ENCODE results near the gene EXD3.
A peak's percentile ranks its signal among the peaks of the same experiment; 100 is the strongest.

EXD3 gene

DNA sequence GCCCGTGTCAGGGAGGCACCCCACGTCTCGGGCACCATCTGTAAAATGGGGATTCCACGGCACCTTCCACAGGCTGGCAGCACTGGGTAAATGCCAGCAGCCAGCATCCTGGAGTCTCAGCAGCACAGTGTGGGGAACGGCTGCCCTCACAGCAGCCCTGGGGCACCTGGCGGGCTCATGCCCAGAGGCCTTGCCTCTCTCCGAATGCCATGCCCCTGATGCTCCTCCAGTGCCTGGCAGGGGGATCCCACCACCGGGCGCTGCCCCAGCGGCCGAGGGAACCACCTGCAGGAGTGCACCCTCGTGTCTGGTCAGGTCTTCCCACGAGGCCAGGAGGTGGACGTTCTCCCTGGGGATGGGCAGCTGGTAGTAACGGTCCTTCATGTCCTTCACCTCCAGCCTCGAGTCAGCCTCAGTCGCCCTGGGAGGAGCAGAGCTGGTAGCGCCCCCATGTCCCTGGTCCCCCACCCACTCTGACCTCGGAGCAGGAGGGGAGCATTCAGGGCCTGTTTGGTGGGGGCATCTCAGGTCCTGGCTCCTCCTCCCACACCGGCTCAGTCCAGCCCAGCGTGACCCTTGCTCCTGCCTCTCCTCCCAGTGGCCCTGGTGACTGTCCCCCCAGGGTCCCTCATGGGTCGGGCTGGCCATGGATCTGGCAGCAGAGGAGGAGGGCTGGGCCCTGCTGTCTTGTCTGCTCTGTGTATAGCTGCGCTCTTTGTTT, 71.0 kb downstream of the EXD3 start:
- Histone ChIP-seq H3K4me3 (ENCODE audit: low read depth, low read length) (no peak overlapping the region), H3K27me3 (ENCODE audit: insufficient read depth, low read depth, severe bottlenecking) (no peaks in the 10 kb centered on the region), H3K27ac (no peak overlapping the region), H3K36me3 (no peaks in the 10 kb centered on the region), H3K9me3 (ENCODE audit: severe bottlenecking) (peaks cover 12% of the 10 kb centered on the region)
- no peak for DNase-seq
- TF ChIP-seq, protein P1, sequence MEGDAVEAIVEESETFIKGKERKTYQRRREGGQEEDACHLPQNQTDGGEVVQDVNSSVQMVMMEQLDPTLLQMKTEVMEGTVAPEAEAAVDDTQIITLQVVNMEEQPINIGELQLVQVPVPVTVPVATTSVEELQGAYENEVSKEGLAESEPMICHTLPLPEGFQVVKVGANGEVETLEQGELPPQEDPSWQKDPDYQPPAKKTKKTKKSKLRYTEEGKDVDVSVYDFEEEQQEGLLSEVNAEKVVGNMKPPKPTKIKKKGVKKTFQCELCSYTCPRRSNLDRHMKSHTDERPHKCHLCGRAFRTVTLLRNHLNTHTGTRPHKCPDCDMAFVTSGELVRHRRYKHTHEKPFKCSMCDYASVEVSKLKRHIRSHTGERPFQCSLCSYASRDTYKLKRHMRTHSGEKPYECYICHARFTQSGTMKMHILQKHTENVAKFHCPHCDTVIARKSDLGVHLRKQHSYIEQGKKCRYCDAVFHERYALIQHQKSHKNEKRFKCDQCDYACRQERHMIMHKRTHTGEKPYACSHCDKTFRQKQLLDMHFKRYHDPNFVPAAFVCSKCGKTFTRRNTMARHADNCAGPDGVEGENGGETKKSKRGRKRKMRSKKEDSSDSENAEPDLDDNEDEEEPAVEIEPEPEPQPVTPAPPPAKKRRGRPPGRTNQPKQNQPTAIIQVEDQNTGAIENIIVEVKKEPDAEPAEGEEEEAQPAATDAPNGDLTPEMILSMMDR (IDR thresholded peaks at IDR 0.05; ENCODE audit: low read depth, low read length) = no peak

DNA sequence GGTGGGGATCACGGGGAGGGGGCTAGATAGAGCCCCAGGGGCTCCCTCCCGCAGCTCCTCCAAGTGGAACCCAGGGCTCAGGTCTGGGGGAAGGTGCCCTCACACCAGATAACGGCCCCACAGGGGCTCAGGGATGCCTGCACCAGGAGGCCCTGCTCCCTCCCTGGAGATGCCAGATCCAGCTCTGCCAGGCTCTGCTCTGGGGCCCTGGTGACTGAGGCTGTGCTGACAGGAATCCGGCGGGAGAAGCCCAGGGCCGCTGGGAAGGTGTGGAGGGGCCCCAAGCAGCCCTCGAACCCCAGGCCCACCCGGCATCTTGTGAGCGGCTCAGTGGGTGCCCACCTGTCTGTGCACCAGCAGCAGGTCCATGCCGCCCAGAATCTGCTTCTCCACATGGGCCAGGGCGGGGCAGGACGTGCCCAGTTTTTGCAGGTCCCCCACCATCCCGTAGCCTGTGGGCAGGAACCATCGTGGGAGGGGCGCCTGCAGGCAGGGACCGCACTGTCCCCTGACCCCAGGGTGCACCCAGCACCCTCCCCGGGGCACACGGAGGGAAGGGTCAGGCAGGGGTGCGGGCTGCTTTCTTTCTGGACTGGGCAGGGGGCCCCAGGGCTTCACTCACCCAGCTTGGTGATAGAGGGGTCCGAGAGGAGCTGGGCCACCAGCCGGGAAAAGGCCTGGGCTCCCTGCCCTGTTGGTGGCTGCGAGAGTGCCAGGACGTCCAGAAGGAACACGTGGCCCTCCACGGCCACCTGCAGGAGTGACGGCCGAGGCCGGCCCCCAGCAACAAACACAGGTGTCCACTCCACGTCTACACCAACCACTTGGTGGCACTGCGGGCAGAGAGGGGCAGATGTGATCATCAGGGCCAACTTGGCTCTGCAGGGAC, 72.0 kb downstream of the EXD3 start:
- TF ChIP-seq, protein P1 (IDR thresholded peaks at IDR 0.05; ENCODE audit: low read depth, low read length) = 0 out of 2 replicates have a peak, but pooled peaks have one; percentile 3
- no peaks in the 10 kb centered on the region for H3K36me3 ChIP-seq
- H3K9me3 ChIP-seq (ENCODE audit: severe bottlenecking) = peaks cover 3% of the 10 kb centered on the region
- H3K4me3 ChIP-seq (ENCODE audit: low read depth, low read length) = no peak overlapping the region
- H3K27ac ChIP-seq = no peak overlapping the region
- no peaks in the 10 kb centered on the region for H3K27me3 ChIP-seq (ENCODE audit: insufficient read depth, low read depth, severe bottlenecking)
- DNase-seq = no peak

DNA sequence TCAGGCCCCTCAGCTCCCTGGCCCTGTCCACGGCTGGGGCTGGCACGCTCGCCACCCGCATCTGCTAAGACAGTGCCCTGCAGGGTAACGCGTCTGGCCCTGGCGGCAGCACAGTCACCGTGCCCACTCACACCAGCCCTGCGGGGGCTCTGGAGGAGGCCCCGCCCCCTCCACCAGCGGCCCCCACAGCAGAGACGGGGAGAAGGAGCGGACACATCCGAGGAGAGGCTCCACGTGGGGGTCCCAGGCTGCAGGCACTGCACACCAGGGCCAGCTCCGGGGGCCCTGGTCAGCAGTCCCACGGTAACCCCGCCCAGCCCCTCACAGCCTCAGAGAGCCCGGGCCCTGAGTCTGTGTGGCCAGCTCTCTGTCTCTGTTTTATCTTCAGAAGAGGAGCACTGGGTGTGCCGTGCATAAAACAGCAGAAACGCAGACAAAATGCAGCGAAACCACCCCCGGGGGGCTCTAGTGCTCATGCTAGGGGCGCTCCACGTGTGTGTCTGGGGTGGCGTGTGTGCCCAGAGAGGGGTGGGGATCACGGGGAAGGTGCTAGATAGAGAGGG, 73.4 kb downstream of the EXD3 start:
- Histone ChIP-seq H3K9me3 (ENCODE audit: severe bottlenecking) (no peaks in the 10 kb centered on the region), H3K27me3 (ENCODE audit: insufficient read depth, low read depth, severe bottlenecking) (no peaks in the 10 kb centered on the region), H3K27ac (no peak overlapping the region), H3K4me3 (ENCODE audit: low read depth, low read length) (no peak overlapping the region), H3K36me3 (no peaks in the 10 kb centered on the region)
- DNase-seq = no peak
- TF ChIP-seq, protein P1 (IDR thresholded peaks at IDR 0.05; ENCODE audit: low read depth, low read length) = no peak

DNA sequence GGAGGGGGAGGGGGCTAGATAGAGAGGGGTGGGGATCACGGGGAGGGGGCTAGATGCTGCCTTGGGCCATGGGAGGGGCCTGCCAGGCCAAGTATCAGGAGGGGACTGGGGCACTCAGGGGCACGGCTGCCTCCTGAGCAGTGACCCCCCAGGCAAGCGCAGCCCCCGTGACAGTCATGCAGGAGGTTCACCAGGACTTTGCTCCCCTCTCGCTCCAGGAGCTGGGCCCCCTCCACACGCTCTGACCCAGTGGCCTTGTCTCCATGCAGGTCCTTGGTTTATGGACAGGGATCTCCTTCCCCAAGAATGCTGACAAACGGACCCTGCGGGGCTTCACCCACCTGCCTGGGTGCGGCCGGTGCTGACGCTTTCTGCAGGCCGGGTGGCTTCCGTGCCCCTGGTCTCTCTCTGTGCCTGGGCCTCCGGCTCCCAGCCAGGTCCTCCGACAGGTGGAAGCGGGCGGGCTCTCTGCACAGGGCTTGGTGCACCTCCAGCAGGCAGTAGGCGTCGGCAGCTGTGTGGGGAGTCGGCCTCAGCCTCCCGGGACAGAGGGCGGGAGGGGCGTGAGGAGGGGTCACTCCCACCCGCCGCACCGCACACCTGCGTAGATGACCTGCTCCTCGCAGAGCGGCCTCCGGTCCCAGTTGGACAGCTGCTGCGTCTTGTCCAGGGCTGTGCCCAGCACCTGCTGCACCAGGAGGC, 74.0 kb downstream of the EXD3 start:
- Histone ChIP-seq H3K9me3 (ENCODE audit: severe bottlenecking) (no peaks in the 10 kb centered on the region), H3K36me3 (no peaks in the 10 kb centered on the region), H3K27ac (no peak overlapping the region), H3K27me3 (ENCODE audit: insufficient read depth, low read depth, severe bottlenecking) (no peaks in the 10 kb centered on the region), H3K4me3 (ENCODE audit: low read depth, low read length) (no peak overlapping the region)
- no peak for DNase-seq
- TF ChIP-seq, protein P1 (IDR thresholded peaks at IDR 0.05; ENCODE audit: low read depth, low read length) = no peak

DNA sequence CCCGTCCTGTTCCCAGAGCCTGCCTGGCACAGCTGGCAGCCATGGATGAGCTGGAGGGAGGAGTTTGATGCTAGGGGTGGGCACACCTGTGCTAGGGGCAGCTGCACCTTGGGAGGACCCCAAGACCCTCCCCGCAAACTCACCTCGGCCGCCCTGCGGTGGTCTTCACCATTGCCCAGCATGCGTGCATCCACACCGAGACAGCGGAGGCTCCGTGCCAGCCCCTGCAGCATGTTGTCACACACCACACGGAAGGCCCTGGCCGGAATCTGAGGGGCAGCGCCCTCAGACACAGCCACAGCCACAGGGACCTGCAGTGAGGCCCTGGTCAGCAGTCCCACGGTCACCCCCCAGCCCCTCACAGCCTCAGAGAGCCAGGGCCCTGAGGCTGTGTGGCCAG, 75.0 kb downstream of the EXD3 start:
- Histone ChIP-seq H3K4me3 (ENCODE audit: low read depth, low read length) (no peak overlapping the region), H3K9me3 (ENCODE audit: severe bottlenecking) (no peaks in the 10 kb centered on the region), H3K27me3 (ENCODE audit: insufficient read depth, low read depth, severe bottlenecking) (no peaks in the 10 kb centered on the region), H3K27ac (no peak overlapping the region), H3K36me3 (no peaks in the 10 kb centered on the region)
- TF ChIP-seq, protein P1 (IDR thresholded peaks at IDR 0.05; ENCODE audit: low read depth, low read length) = no peak
- DNase-seq = no peak

All from WERI-Rb-1 (cell line).